Measurements from ENCODE around the gene ELK4. TPM values are rescaled to one million over a fixed set of nuclear protein-coding genes. Genes with fewer than 3 reads are reported as not detected.

The ELK4 gene
- total RNA-seq, 1 donor from 2014 or later, result 50.4 TPM

DNA sequence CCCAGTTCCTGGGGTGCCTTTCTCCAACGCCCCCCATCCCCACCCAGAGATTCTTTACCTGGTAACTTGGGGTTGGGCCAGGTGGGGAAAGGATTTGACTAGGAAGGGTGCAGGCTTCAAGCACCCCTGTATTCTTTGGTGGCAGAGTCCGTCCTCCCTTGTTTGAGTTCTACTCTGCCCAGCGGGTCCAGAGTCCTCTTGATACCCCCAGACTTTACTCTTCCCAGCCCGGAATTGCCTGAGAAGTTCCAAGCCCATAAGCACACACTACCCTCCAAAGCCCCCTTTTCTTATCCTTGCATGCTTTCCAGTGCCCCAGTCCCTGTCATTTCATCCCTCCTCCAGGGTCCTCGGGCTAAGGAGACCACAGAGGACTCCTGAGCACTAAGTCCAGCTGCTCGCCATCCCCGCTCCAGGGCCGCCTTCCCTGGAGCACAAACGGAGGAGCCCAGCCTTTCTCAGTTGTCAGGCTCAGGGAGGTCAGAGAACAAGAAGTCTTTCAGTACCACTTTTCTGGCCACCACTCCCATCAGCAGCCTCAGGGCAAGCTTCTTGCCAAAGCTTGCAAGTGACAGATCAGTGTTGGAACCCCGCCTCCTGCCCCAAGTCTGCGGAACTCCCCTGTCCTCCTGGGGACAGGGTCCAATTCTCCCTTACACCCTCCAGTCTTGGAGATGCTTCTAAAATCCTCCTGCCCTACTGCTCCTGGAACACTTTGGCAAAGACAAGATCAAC lies 36.3 kb upstream of the ELK4 start:
- Mint-ChIP-seq H3K36me3 (ENCODE audit: unreplicated experiment) (no peaks in the 10 kb centered on the region), H3K4me3 (ENCODE audit: unreplicated experiment) (no peak overlapping the region), H3K9me3 (ENCODE audit: unreplicated experiment) (no peaks in the 10 kb centered on the region), H3K27me3 (ENCODE audit: unreplicated experiment) (no peaks in the 10 kb centered on the region), H3K27ac (ENCODE audit: unreplicated experiment) (no peak overlapping the region), H3K4me1 (ENCODE audit: unreplicated experiment) (peaks cover 6% of the 10 kb centered on the region)
- DNase-seq (ENCODE audit: extremely low spot score, unreplicated experiment), result no peak
- TF ChIP-seq, protein P1, sequence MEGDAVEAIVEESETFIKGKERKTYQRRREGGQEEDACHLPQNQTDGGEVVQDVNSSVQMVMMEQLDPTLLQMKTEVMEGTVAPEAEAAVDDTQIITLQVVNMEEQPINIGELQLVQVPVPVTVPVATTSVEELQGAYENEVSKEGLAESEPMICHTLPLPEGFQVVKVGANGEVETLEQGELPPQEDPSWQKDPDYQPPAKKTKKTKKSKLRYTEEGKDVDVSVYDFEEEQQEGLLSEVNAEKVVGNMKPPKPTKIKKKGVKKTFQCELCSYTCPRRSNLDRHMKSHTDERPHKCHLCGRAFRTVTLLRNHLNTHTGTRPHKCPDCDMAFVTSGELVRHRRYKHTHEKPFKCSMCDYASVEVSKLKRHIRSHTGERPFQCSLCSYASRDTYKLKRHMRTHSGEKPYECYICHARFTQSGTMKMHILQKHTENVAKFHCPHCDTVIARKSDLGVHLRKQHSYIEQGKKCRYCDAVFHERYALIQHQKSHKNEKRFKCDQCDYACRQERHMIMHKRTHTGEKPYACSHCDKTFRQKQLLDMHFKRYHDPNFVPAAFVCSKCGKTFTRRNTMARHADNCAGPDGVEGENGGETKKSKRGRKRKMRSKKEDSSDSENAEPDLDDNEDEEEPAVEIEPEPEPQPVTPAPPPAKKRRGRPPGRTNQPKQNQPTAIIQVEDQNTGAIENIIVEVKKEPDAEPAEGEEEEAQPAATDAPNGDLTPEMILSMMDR (IDR thresholded peaks at IDR 0.05), result no peak

DNA sequence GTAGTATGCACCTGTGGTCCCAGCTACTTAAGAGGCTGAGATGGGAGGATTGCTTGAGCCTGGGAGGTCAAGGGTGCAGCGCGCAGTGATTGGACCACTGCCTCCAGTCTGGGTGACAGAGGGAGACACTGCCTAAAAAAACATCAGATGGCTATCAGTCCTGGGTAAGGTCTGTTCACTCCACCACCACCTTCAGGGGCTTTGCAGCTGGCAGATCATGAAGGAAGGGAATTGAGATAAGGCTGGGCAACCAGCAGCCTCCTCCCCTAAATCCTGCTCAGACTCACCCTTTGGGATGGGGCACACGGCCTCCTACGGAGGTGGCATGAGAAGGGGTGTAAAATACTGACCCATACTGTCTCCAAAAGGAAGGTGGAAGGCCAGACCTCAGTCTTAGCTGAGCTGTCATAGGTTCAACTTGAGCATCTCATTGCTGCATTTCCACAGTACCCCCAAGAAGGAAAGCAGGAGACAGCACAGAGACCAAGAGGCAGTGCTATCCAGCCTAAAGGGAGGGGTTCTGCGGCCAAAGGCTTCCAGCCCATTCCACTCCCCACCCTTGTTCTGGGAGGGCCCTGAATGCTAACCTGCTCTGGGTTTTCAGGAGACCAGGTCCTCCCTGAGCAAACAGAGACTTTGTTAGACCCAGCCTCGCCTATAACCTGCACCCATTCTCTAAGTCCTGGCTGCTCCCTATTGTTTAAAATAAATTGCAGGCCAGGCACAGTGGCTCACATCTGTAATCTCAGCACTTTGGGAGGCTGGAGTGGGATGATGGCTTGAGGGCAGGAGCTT lies 34.8 kb upstream of the ELK4 start:
- peaks cover 6% of the 10 kb centered on the region for H3K4me1 Mint-ChIP-seq (ENCODE audit: unreplicated experiment)
- H3K36me3 Mint-ChIP-seq (ENCODE audit: unreplicated experiment), result no peaks in the 10 kb centered on the region
- DNase-seq (ENCODE audit: extremely low spot score, unreplicated experiment), result no peak
- H3K9me3 Mint-ChIP-seq (ENCODE audit: unreplicated experiment), result no peaks in the 10 kb centered on the region
- TF ChIP-seq, protein P1 (IDR thresholded peaks at IDR 0.05), result no peak
- H3K27ac Mint-ChIP-seq (ENCODE audit: unreplicated experiment), result no peak overlapping the region
- H3K4me3 Mint-ChIP-seq (ENCODE audit: unreplicated experiment), result no peak overlapping the region
- H3K27me3 Mint-ChIP-seq (ENCODE audit: unreplicated experiment), result no peaks in the 10 kb centered on the region

DNA sequence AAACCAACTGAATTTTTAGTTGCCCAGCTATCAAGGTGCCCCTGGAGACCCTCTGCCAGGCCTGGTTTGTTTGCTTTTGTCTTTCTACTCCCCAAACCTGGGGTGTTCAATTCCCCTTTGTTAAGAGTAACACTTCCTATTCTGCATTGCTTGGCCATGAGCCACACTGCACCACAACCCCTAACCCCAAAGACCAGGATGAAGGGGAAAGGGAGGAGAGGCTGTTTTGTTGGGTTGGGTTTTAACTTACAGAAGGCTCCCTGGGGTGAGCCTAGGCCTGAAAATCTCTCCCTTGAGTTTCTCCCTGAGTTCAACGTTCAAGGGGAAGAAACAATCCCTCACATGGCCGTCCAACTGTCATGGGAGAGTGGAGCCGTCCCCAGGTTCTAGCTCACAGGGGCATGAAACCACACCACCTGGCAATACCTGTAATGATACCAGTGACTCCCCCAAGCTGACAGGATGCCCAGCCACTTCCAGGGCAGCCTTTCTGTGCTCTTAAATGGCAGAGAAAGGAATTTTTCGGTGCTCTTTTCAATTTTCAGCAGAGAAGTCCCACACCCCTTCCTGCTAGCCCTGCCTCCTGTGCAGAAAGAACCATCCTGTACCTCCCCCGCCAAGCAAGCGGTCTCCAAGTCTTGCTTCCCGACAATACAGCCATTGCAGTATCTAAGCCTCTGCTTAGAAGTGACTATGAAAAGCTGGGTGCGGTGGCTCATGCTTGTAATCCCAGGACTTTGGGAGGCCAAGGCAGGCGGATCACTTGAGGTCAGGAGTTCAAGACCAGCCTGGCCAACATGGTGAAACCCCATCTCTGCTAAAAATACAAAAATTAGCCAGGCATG lies 33.6 kb upstream of the ELK4 start:
- H3K27me3 Mint-ChIP-seq (ENCODE audit: unreplicated experiment), result no peaks in the 10 kb centered on the region
- no peaks in the 10 kb centered on the region for H3K36me3 Mint-ChIP-seq (ENCODE audit: unreplicated experiment)
- TF ChIP-seq, protein P1 (IDR thresholded peaks at IDR 0.05), result no peak
- no peaks in the 10 kb centered on the region for H3K9me3 Mint-ChIP-seq (ENCODE audit: unreplicated experiment)
- H3K4me1 Mint-ChIP-seq (ENCODE audit: unreplicated experiment), result peaks cover 6% of the 10 kb centered on the region
- DNase-seq (ENCODE audit: extremely low spot score, unreplicated experiment), result no peak
- H3K4me3 Mint-ChIP-seq (ENCODE audit: unreplicated experiment), result no peak overlapping the region
- no peak overlapping the region for H3K27ac Mint-ChIP-seq (ENCODE audit: unreplicated experiment)

DNA sequence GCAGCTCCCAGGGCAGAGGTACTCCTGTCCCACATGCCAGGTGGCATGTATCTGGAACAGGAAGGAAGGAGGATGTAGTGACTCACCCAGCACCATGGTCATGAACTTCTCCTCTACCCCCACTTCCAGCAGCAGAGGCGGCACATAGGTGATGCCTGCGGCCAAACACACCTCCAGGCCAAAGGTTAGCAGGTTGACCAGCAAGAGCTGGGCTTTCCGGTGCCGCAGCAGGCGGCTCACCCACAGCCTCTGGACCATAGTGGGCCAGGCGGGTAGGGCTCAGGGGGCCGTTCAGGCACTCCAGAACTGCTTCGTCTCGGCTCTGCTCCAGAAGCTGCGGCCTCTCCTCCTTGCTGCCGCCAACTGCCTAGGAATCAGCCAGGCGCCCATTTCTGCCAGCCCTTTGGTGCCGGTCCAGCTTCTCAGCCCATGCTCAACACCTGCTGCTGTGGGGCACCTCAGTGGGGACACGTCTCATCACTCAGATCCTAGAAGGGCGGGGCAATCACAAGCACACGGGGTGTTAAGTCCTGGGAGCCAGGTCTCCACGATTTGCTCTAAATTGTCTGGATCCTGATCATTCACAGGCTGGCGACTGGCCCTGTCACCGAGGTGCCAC lies 32.7 kb upstream of the ELK4 start:
- DNase-seq (ENCODE audit: extremely low spot score, unreplicated experiment), result no peak
- Mint-ChIP-seq H3K36me3 (ENCODE audit: unreplicated experiment) (no peaks in the 10 kb centered on the region), H3K4me1 (ENCODE audit: unreplicated experiment) (peaks cover 5% of the 10 kb centered on the region), H3K27ac (ENCODE audit: unreplicated experiment) (no peak overlapping the region), H3K4me3 (ENCODE audit: unreplicated experiment) (no peak overlapping the region), H3K9me3 (ENCODE audit: unreplicated experiment) (no peaks in the 10 kb centered on the region), H3K27me3 (ENCODE audit: unreplicated experiment) (no peaks in the 10 kb centered on the region)
- TF ChIP-seq, protein P1 (IDR thresholded peaks at IDR 0.05), result no peak
